ENCODE data around the gene TNRC6C. TPM values are rescaled to one million over a fixed set of nuclear protein-coding genes. Genes with fewer than 3 reads are reported as not detected.
"Not testable (repeated sequence)": the region's sequence is repeated elsewhere in the genome, so short reads cannot be mapped to it uniquely, and the experiment has no call there.

Gene TNRC6C
- total RNA-seq, 1 donor, result 12.4 TPM

- no peak overlapping the region for H3K4me3 ChIP-seq (ENCODE audit: low read length)
- no peaks in the 10 kb centered on the region for H3K27me3 ChIP-seq (ENCODE audit: insufficient read depth, low read length)
- H3K9me3 ChIP-seq (ENCODE audit: low read depth, low read length), result no peaks in the 10 kb centered on the region
- peaks cover 6% of the 10 kb centered on the region for H3K4me1 ChIP-seq (ENCODE audit: insufficient read depth, low read length)
These were observed 15.4 kb downstream of the TNRC6C start for GRCh38 chr17:77973953-77974352.

DNA sequence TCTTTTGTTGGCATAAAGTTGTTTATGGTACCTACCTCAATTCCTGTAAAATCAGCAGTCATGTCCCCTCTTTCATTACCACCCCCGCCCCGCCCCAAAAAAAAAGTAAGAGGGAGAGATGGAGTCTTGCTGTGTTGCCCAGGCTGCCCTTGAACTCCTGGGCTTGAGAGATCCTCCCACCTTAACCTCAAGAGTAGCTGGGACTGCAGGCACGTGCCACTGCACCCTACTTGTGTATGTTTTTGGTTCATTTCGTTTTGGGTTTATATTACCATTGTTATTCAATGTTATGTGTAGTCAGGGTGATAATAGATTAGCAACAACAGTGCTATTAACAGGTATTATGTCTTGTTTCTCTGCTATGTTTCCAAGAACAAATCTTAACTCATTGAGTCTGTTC lies 15.9 kb downstream of the TNRC6C start:
- H3K27me3 ChIP-seq (ENCODE audit: insufficient read depth, low read length), result no peaks in the 10 kb centered on the region
- H3K4me1 ChIP-seq (ENCODE audit: insufficient read depth, low read length), result peaks cover 4% of the 10 kb centered on the region
- H3K4me3 ChIP-seq (ENCODE audit: low read length), result no peak overlapping the region
- H3K9me3 ChIP-seq (ENCODE audit: low read depth, low read length), result no peaks in the 10 kb centered on the region

DNA sequence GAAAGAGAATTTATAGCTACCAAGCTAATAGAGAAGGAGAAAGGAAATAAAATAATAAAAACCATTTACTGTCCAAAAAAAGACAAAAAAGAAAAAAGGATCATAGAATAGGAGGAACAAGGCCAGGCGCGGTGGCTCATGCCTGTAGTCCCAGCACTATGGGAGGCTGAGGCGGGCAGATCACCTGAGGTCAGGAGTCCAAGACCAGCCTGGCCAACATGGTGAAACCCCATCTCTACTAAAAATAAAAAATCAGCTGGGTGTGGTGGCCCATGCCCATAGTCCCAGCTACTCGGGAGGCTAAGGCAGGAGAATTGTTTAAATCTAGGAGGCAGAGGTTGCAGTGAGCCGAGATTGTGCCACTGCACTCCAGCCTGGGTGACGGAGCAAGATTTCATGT lies 23.9 kb downstream of the TNRC6C start:
- not testable (repeated sequence) for H3K4me3 ChIP-seq (ENCODE audit: low read length); H3K9me3 ChIP-seq (ENCODE audit: low read depth, low read length); H3K4me1 ChIP-seq (ENCODE audit: insufficient read depth, low read length); H3K27me3 ChIP-seq (ENCODE audit: insufficient read depth, low read length)

DNA sequence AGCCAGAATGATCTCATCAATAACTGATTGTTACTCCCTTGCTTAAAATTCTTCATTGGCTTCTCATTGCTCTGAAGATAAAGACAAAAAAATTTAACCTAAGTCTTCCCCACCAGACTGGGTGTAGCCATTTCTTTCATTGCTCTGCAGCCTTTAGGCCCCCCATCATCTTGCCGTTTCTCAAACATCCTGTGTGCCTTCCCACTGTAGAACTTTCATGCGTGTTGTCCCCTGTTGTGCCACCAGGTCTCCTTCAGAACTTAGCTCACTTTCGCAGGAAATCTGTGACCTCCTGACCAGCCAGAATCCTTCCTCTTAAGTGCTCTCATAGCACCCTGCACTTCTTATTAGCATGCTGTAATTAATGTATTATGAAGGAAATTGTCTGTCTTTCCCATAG lies 31.8 kb downstream of the TNRC6C start:
- Histone ChIP-seq H3K4me3 (ENCODE audit: low read length) (no peak overlapping the region), H3K4me1 (ENCODE audit: insufficient read depth, low read length) (peaks cover 3% of the 10 kb centered on the region), H3K9me3 (ENCODE audit: low read depth, low read length) (no peaks in the 10 kb centered on the region), H3K27me3 (ENCODE audit: insufficient read depth, low read length) (no peaks in the 10 kb centered on the region)

GRCh38 chr17:77993735-77994134 lies 35.2 kb downstream of the TNRC6C start:
- H3K4me1 ChIP-seq (ENCODE audit: insufficient read depth, low read length); H3K4me3 ChIP-seq (ENCODE audit: low read length): not testable (repeated sequence)

DNA sequence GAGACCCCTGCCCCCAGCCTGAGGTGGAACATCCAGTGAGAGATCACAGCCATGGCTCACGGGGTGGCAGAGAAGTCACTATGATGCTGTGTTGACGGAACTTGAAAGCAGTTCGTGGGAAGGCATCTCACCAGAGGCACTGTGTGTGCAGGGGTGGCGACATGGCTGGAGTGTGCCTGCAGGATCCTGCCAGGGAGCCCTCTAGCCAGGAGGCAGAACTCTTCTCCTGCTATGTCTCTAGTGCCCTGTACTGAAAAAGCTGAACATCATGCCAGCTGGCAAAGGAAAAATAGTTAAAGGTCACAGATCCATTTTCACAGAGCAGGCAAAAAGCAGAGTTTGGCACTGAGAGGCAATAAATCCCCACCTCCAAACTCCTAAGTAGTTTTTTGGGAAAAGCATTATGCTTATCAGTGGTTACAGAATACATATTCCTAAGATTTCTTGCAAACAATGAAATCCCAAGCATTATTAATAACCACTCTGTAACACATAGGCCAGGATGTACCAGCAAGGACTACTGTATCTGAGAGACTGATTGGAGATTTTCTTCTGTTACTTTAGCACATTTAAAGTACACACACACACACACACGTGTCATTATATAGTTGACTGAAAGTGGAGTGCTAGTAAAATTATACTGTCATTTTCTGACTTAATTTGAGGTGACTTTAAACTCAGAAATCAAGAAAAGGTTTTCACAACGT lies 36.8 kb downstream of the TNRC6C start:
- H3K4me3 ChIP-seq (ENCODE audit: low read length), result no peak overlapping the region
- H3K9me3 ChIP-seq (ENCODE audit: low read depth, low read length), result no peaks in the 10 kb centered on the region
- no peaks in the 10 kb centered on the region for H3K27me3 ChIP-seq (ENCODE audit: insufficient read depth, low read length)
- peaks cover 8% of the 10 kb centered on the region for H3K4me1 ChIP-seq (ENCODE audit: insufficient read depth, low read length)

More at GRCh38 chr17:77993735-77994134, 35.2 kb downstream of the TNRC6C start:
- not testable (repeated sequence) for H3K27me3 ChIP-seq (ENCODE audit: insufficient read depth, low read length); H3K9me3 ChIP-seq (ENCODE audit: low read depth, low read length)

- no peak overlapping the region for H3K4me3 ChIP-seq (ENCODE audit: low read length)
- no peaks in the 10 kb centered on the region for H3K9me3 ChIP-seq (ENCODE audit: low read depth, low read length)
- no peaks in the 10 kb centered on the region for H3K27me3 ChIP-seq (ENCODE audit: insufficient read depth, low read length)
- peaks cover 7% of the 10 kb centered on the region for H3K4me1 ChIP-seq (ENCODE audit: insufficient read depth, low read length)
These were observed 37.8 kb downstream of the TNRC6C start for GRCh38 chr17:77996256-77996655.

GRCh38 chr17:77999413-78000173 lies 41.1 kb downstream of the TNRC6C start:
- Histone ChIP-seq H3K4me1 (ENCODE audit: insufficient read depth, low read length) (peaks cover 7% of the 10 kb centered on the region), H3K9me3 (ENCODE audit: low read depth, low read length) (no peaks in the 10 kb centered on the region), H3K27me3 (ENCODE audit: insufficient read depth, low read length) (no peaks in the 10 kb centered on the region), H3K4me3 (ENCODE audit: low read length) (no peak overlapping the region)

DNA sequence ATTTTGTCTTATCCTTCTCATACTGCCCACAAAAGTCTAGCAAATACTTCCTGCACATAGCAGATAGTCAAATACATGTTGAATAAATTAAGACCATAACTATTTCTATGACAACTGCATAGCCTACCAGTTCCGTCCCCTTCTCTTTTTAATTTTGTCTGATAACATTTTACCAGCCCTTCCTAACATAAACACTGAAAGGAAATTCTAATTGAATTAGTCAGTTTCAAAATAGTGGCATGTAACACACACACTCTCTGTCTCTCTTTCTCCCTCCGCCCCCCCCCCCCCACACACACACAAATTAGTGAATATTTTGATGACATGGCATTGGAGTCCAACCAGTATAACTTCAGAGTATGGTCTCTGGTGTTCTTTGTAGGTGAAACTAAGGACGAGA lies 41.8 kb downstream of the TNRC6C start:
- Histone ChIP-seq H3K9me3 (ENCODE audit: low read depth, low read length) (no peaks in the 10 kb centered on the region), H3K4me3 (ENCODE audit: low read length) (no peak overlapping the region), H3K4me1 (ENCODE audit: insufficient read depth, low read length) (peaks cover 7% of the 10 kb centered on the region), H3K27me3 (ENCODE audit: insufficient read depth, low read length) (no peaks in the 10 kb centered on the region)

GRCh38 chr17:78001182-78001581 lies 42.7 kb downstream of the TNRC6C start:
- Histone ChIP-seq H3K27me3 (ENCODE audit: insufficient read depth, low read length) (no peaks in the 10 kb centered on the region), H3K9me3 (ENCODE audit: low read depth, low read length) (no peaks in the 10 kb centered on the region), H3K4me3 (ENCODE audit: low read length) (no peak overlapping the region), H3K4me1 (ENCODE audit: insufficient read depth, low read length) (peaks cover 7% of the 10 kb centered on the region)

- Histone ChIP-seq H3K9me3 (ENCODE audit: low read depth, low read length) (no peaks in the 10 kb centered on the region), H3K4me1 (ENCODE audit: insufficient read depth, low read length) (peaks cover 7% of the 10 kb centered on the region), H3K27me3 (ENCODE audit: insufficient read depth, low read length) (no peaks in the 10 kb centered on the region), H3K4me3 (ENCODE audit: low read length) (no peak overlapping the region)
These were observed 43.1 kb downstream of the TNRC6C start for GRCh38 chr17:78001612-78002011.

DNA sequence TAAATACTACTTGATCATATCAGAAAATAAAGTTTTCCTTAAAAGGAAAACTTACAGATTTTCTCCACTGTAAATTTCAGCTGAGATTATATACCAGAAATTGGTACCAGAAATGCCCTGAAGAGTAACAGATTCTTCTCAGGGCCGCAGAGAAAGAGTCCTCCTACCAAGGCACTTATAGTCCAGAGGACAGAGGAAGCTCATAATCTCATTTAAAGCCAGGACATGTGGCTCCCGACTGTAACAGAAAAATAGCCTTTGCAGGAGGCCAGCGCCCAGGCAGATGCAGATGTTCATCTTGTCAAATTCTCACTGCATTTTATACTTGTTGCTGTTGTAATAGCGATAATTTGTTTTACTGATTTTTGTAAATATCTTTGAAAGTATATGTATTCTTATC lies 43.7 kb downstream of the TNRC6C start:
- H3K9me3 ChIP-seq (ENCODE audit: low read depth, low read length), result no peaks in the 10 kb centered on the region
- H3K4me1 ChIP-seq (ENCODE audit: insufficient read depth, low read length), result peaks cover 7% of the 10 kb centered on the region

GRCh38 chr17:78005452-78006171 lies 47.1 kb downstream of the TNRC6C start:
- no peak overlapping the region for H3K4me3 ChIP-seq (ENCODE audit: low read length)
- H3K4me1 ChIP-seq (ENCODE audit: insufficient read depth, low read length), result no peaks in the 10 kb centered on the region
- no peaks in the 10 kb centered on the region for H3K27me3 ChIP-seq (ENCODE audit: insufficient read depth, low read length)
- H3K9me3 ChIP-seq (ENCODE audit: low read depth, low read length), result no peaks in the 10 kb centered on the region

More for the DNA sequence above, 43.7 kb downstream of the TNRC6C start:
- Histone ChIP-seq H3K4me3 (ENCODE audit: low read length) (no peak overlapping the region), H3K27me3 (ENCODE audit: insufficient read depth, low read length) (no peaks in the 10 kb centered on the region)

DNA sequence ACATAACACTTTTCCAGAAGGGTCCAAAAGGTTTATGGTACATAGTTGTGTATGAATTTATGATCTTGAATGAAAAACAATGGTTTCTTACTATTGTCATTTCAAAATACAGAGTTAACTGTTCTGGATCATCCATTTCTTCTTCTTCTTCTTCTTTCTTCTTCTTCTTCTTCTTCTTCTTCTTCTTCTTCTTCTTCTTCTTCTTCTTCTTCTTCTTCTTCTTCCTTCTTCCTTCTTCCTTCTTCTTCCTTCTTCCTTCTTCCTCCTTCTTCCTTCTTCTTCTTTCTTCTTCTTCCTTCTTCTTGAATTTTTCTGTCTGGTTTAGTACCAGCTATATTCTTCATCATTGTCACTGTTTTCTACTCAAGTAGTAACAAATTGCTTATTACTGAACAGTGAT lies 47.8 kb downstream of the TNRC6C start:
- Histone ChIP-seq H3K27me3 (ENCODE audit: insufficient read depth, low read length) (no peaks in the 10 kb centered on the region), H3K4me1 (ENCODE audit: insufficient read depth, low read length) (no peaks in the 10 kb centered on the region), H3K4me3 (ENCODE audit: low read length) (no peak overlapping the region), H3K9me3 (ENCODE audit: low read depth, low read length) (no peaks in the 10 kb centered on the region)

DNA sequence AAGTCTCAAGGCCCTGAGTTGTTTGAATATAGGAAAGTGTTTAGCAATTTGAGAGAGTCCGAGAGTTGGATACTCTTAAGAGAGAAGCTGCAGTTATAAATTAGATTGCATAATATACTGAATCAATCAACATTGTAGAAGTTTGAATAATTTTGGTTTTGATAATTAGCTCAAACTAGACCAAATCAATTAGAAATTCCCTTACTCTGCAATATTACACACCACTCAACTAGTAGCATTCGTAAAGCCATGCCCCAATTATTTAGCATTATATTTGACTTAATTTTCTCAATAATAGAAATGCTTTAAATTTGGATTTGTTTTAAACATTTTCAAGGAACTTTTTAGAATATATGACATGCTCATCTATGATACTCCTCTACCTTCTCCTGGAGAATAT lies 49.1 kb downstream of the TNRC6C start:
- Histone ChIP-seq H3K9me3 (ENCODE audit: low read depth, low read length) (no peaks in the 10 kb centered on the region), H3K27me3 (ENCODE audit: insufficient read depth, low read length) (no peaks in the 10 kb centered on the region), H3K4me3 (ENCODE audit: low read length) (no peak overlapping the region), H3K4me1 (ENCODE audit: insufficient read depth, low read length) (no peaks in the 10 kb centered on the region)
